GM12891 (cell line): ENCODE data around the gene UNC5A.

ENCODE experiments used
- POLR2A ChIP-seq: IDR thresholded peaks from 2 replicates; pipeline ENCODE4 v1.6.1; 2011; ENCODE audit warnings: low read depth, low read length, control low read depth
- POLR2AphosphoS5 ChIP-seq: IDR thresholded peaks from 2 replicates; pipeline ENCODE4 v1.6.1; 2011; ENCODE audit warnings: low read depth, low read length, control low read depth
- SPI1 ChIP-seq: IDR thresholded peaks from 2 replicates; pipeline ENCODE4 v1.6.1; 2011; ENCODE audit warnings: low read depth, low read length, control low read depth

DNA sequence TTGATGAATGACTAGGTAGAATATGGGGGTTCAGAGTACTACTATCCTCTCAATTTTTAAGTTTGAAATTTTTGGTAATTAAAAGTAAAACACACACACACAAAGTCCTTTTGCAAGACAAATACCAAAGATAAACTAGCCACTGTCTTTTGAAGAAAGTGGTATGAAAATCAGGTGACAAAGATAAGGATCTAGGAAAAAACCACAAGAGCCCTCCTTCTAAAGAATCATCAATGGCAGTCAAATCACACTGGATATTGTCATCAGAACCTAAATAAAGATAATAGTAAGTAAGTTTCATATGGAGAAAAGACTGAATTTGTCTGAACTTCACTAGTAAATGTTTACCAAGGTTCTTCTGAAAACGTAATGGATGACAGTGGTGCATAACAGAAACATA, 119.3 kb downstream of the UNC5A start:
- no peak for TF ChIP-seq POLR2A
- no peak for TF ChIP-seq POLR2AphosphoS5
- no peak for TF ChIP-seq SPI1
